T-cell (primary cell): ENCODE measurements around the gene PIK3AP1. TPM values are rescaled to one million over a fixed set of nuclear protein-coding genes. Genes with fewer than 3 reads are reported as not detected.

Experiments
- ATAC-seq, 4 experiments: fragments of 200-7000 bp in 3 of 4; fragments of 150-1000 bp in 1 of 4; cut with Tn5 transposase; replicated peaks in 1 of 4; 1 replicate in 3 of 4; 2 replicates in 1 of 4; pipeline ENCODE4 v1.10.0; 2021; ENCODE audit warnings: moderate library complexity in 3 of 4, mild to moderate bottlenecking in 2 of 4, moderate number of reproducible peaks in 1 of 4
- CTCF ChIA-PET, 2 donors: fragments of 300-600 bp; sonication (Branson Sonifier 250); formaldehyde crosslinking; loops; one replicate each; lab custom pipeline; 2022; ENCODE audit warnings: antibody characterized with exemption in 2 of 2; lab: Charles Lee
- POLR2A ChIA-PET, 2 donors: fragments of 300-600 bp; sonication (Branson Sonifier 250); formaldehyde crosslinking; loops; one replicate each; lab custom pipeline; 2022; ENCODE audit warnings: antibody characterized with exemption in 2 of 2; lab: Charles Lee
- DNase-seq, 35 experiments: peaks; one replicate each; pipeline versions ENCODE4 v3.0.0 to v3.0.0-alpha.2; 2013 to 2023
- H3K27ac ChIP-seq: one replicate; pipeline ENCODE4 v1.5.1; 2013; ENCODE audit warnings: low read length
- H3K27me3 ChIP-seq, 2 experiments: replicated peaks in 1 of 2; 1 replicate in 1 of 2; 2 replicates in 1 of 2; pipeline versions ENCODE4 v1.6.1 to v1.7.0; 2013; ENCODE audit warnings: low read length in 1 of 2, mixed read lengths in 1 of 2; ENCODE audit not compliant: control insufficient read depth in 2 of 2, insufficient read depth in 2 of 2; ENCODE audit errors: extremely low read depth in 1 of 2
- H3K36me3 ChIP-seq, 2 donors: 1 replicate in 1 of 2; 2 replicates in 1 of 2; pipeline versions ENCODE4 v1.6.1 to v1.7.0; 2013; ENCODE audit warnings: low read length in 1 of 2; ENCODE audit not compliant: control insufficient read depth in 2 of 2, insufficient read depth in 1 of 2; ENCODE audit errors: extremely low read depth in 1 of 2
- H3K4me1 ChIP-seq, 2 experiments: 1 replicate in 1 of 2; 2 replicates in 1 of 2; pipeline versions ENCODE4 v1.6.1 to v1.7.0; 2013; ENCODE audit warnings: low read length in 2 of 2, mixed read lengths in 1 of 2; ENCODE audit not compliant: insufficient read depth in 2 of 2, control insufficient read depth in 1 of 2; ENCODE audit errors: extremely low read depth in 1 of 2
- H3K4me3 ChIP-seq, 2 donors: 1 replicate in 1 of 2; 2 replicates in 1 of 2; pipeline versions ENCODE4 v1.5.1 to v1.7.0; 2013; ENCODE audit warnings: mild to moderate bottlenecking in 2 of 2, low read length in 1 of 2, moderate library complexity in 1 of 2; ENCODE audit not compliant: control insufficient read depth in 1 of 2; ENCODE audit errors: extremely low read depth in 1 of 2
- H3K9me3 ChIP-seq: 2 replicates; pipeline ENCODE4 v1.7.0; 2013
- H3K27ac Mint-ChIP-seq, 2 donors: one replicate each; pipeline ENCODE4 v1.8.0; 2020 to 2021; ENCODE audit warnings: mild to moderate bottlenecking in 2 of 2, mixed read lengths in 2 of 2
- H3K27me3 Mint-ChIP-seq, 2 donors: one replicate each; pipeline ENCODE4 v1.8.0; 2021 to 2022; ENCODE audit warnings: mixed read lengths in 2 of 2
- H3K36me3 Mint-ChIP-seq: one replicate; pipeline ENCODE4 v1.8.0; 2021; ENCODE audit warnings: mixed read lengths
- H3K4me1 Mint-ChIP-seq, 3 donors: one replicate each; pipeline ENCODE4 v1.8.0; 2020 to 2022; ENCODE audit warnings: mixed read lengths in 3 of 3, mild to moderate bottlenecking in 1 of 3
- H3K4me3 Mint-ChIP-seq, 3 donors: one replicate each; pipeline ENCODE4 v1.8.0; 2020 to 2022; ENCODE audit warnings: mild to moderate bottlenecking in 3 of 3, mixed read lengths in 3 of 3, moderate library complexity in 3 of 3
- H3K9me3 Mint-ChIP-seq, 3 donors: one replicate each; pipeline ENCODE4 v1.8.0; 2020 to 2022; ENCODE audit warnings: mixed read lengths in 3 of 3
- WGBS: methylation state at CpG from one replicate; pipeline ENCODE4 v1.1.5; 2013; ENCODE audit warnings: missing lambda C conversion rate; ENCODE audit not compliant: insufficient coverage; 5-methylcytosine and 5-hydroxymethylcytosine counted together
- total RNA-seq, 35 experiments: library from RNA in 6 of 35; stranded (reverse) in 6 of 35; fragments of 120-200 nt in 1 of 35; gene quantifications; one replicate each; pipeline versions ENCODE4 v1.2.1 to v1.2.4 and lab custom pipeline; 2013 to 2026

PIK3AP1 gene
- total RNA-seq, 5 donors from 2014 or later (not counting 1 experiment from before 2014, with no cell fraction given) = 4.9 to 9.5 (median 7.9) TPM

- no peaks in the 10 kb centered on the region for H3K27me3 Mint-ChIP-seq
- POLR2A ChIA-PET = no interaction called here
- Histone ChIP-seq H3K4me3 (no peak overlapping the region), H3K27me3 (no peaks in the 10 kb centered on the region), H3K36me3 (no peaks in the 10 kb centered on the region), H3K9me3 (no peaks in the 10 kb centered on the region), H3K27ac (peak overlapping the region; percentile 84), H3K4me1 (peaks cover 0 to 56% of the 10 kb centered on the region in 2 experiments)
- DNase-seq (peak in 12 of 35 experiments; percentile 6 to 56 (median 22)), ATAC-seq (peak in 1 of 4 experiments; percentile 42)
- peak overlapping the region in 1 of 2 donors; percentile 40 for H3K27ac Mint-ChIP-seq
- no peaks in the 10 kb centered on the region for H3K9me3 Mint-ChIP-seq
- WGBS = 61% methylated on average over 6 of the region's 11 CpGs
- H3K36me3 Mint-ChIP-seq = no peaks in the 10 kb centered on the region
- peaks cover 14 to 42% (median 19%) of the 10 kb centered on the region in 3 donors for H3K4me1 Mint-ChIP-seq
- CTCF ChIA-PET = interaction anchor here in 1 of 2 donors (0.6 to 1.5 kb wide), 3 partner anchors 32 to 44 kb away, joined by 4 to 5 read pairs (median 4); no protein-coding TSS in a partner anchor
- peak overlapping the region in 1 of 3 donors; percentile 18 for H3K4me3 Mint-ChIP-seq
Observed at GRCh38 chr10:96673318-96674099, 46.8 kb downstream of the PIK3AP1 start.

GRCh38 chr10:96672481-96673175, 47.7 kb downstream of the PIK3AP1 start:
- no peaks in the 10 kb centered on the region for H3K9me3 Mint-ChIP-seq
- DNase-seq (no peak), ATAC-seq (no peak)
- 92% methylated on average over 3 of the region's 4 CpGs for WGBS
- H3K36me3 Mint-ChIP-seq = no peaks in the 10 kb centered on the region
- Histone ChIP-seq H3K27me3 (no peaks in the 10 kb centered on the region), H3K36me3 (no peaks in the 10 kb centered on the region), H3K4me1 (peaks cover 0 to 56% of the 10 kb centered on the region in 2 experiments), H3K9me3 (no peaks in the 10 kb centered on the region), H3K27ac (peak overlapping the region; percentile 84), H3K4me3 (no peak overlapping the region)
- H3K27ac Mint-ChIP-seq = peak overlapping the region in 1 of 2 donors; percentile 67
- ChIA-PET POLR2A (interaction anchor here (0.5 to 0.7 kb wide), 3 partner anchors 177 to 225 kb away, joined by 3 to 12 read pairs (median 5); no protein-coding TSS in a partner anchor), CTCF (interaction anchor here in 1 of 2 donors (0.6 to 1.5 kb wide), 3 partner anchors 31 to 670 kb away, joined by 3 to 5 read pairs (median 4); no protein-coding TSS in a partner anchor)
- no peak overlapping the region for H3K4me3 Mint-ChIP-seq
- no peaks in the 10 kb centered on the region for H3K27me3 Mint-ChIP-seq
- H3K4me1 Mint-ChIP-seq = peaks cover 14 to 44% (median 19%) of the 10 kb centered on the region in 3 donors

- ATAC-seq (peak in 2 of 4 experiments; percentile 28 to 70), DNase-seq (peak in 4 of 35 experiments; percentile 13 to 60 (median 18))
- peak overlapping the region in 1 of 2 donors; percentile 74 for H3K27ac Mint-ChIP-seq
- H3K9me3 Mint-ChIP-seq = no peaks in the 10 kb centered on the region
- H3K27me3 ChIP-seq = no peaks in the 10 kb centered on the region
- H3K27me3 Mint-ChIP-seq = no peaks in the 10 kb centered on the region
- WGBS = 60% methylated on average over 1 of the region's 4 CpGs
- H3K9me3 ChIP-seq = no peaks in the 10 kb centered on the region
- peaks cover 14 to 39% (median 19%) of the 10 kb centered on the region in 3 donors for H3K4me1 Mint-ChIP-seq
- no peaks in the 10 kb centered on the region for H3K36me3 ChIP-seq
- ChIA-PET POLR2A (no interaction called here), CTCF (no interaction called here)
- peak overlapping the region in 1 of 3 donors; percentile 13 for H3K4me3 Mint-ChIP-seq
- no peak overlapping the region for H3K4me3 ChIP-seq
- H3K36me3 Mint-ChIP-seq = no peaks in the 10 kb centered on the region
- H3K27ac ChIP-seq = peak overlapping the region; percentile 84
- H3K4me1 ChIP-seq = peaks cover 0 to 50% of the 10 kb centered on the region in 2 experiments
Observed at GRCh38 chr10:96671211-96671890, 49.0 kb downstream of the PIK3AP1 start.

GRCh38 chr10:96670786-96671185, 49.5 kb downstream of the PIK3AP1 start:
- ChIA-PET POLR2A (interaction anchor here in 1 of 2 donors (0.6 kb wide), 1 partner anchor 18 kb away, joined by 3 read pairs; no protein-coding TSS in a partner anchor), CTCF (no interaction called here)
- WGBS = no CpG with 5 or more reads among the region's 4 CpGs
- Mint-ChIP-seq H3K36me3 (no peaks in the 10 kb centered on the region), H3K9me3 (no peaks in the 10 kb centered on the region), H3K4me3 (no peak overlapping the region), H3K27me3 (no peaks in the 10 kb centered on the region), H3K4me1 (peaks cover 14 to 39% (median 19%) of the 10 kb centered on the region in 3 donors), H3K27ac (peak overlapping the region in 1 of 2 donors; percentile 74)
- ATAC-seq (peak in 2 of 4 experiments; percentile 42 to 61), DNase-seq (peak in 8 of 35 experiments; percentile 13 to 49 (median 20))
- Histone ChIP-seq H3K9me3 (no peaks in the 10 kb centered on the region), H3K27me3 (no peaks in the 10 kb centered on the region), H3K36me3 (no peaks in the 10 kb centered on the region), H3K4me3 (no peak overlapping the region), H3K4me1 (peaks cover 0 to 50% of the 10 kb centered on the region in 2 experiments), H3K27ac (peak overlapping the region; percentile 84)

GRCh38 chr10:96667401-96667800, 52.9 kb downstream of the PIK3AP1 start:
- H3K27ac ChIP-seq = no peak overlapping the region
- no peaks in the 10 kb centered on the region for H3K27me3 ChIP-seq
- ATAC-seq (no peak), DNase-seq (no peak)
- ChIA-PET CTCF (no interaction called here), POLR2A (no interaction called here)
- no peaks in the 10 kb centered on the region for H3K27me3 Mint-ChIP-seq
- H3K36me3 Mint-ChIP-seq = no peaks in the 10 kb centered on the region
- WGBS = 94% methylated on average over 2 of the region's 3 CpGs
- no peaks in the 10 kb centered on the region for H3K36me3 ChIP-seq
- H3K4me3 ChIP-seq = no peak overlapping the region
- H3K4me3 Mint-ChIP-seq = no peak overlapping the region
- no peaks in the 10 kb centered on the region for H3K9me3 ChIP-seq
- peaks cover 0 to 28% (median 6%) of the 10 kb centered on the region in 3 donors for H3K4me1 Mint-ChIP-seq
- peaks cover 0 to 34% of the 10 kb centered on the region in 2 experiments for H3K4me1 ChIP-seq
- no peaks in the 10 kb centered on the region for H3K9me3 Mint-ChIP-seq
- H3K27ac Mint-ChIP-seq = no peak overlapping the region
